Neural progenitor cell (in vitro differentiated cells): ENCODE results near the gene URGCP.

Source experiments
- EZH2 ChIP-seq: fragments of 200-600 bp; sonication (generic); IDR thresholded peaks from 2 replicates; pipeline ENCODE4 v1.6.1; 2017; ENCODE audit warnings: antibody characterized with exemption, mild to moderate bottlenecking, moderate library complexity
- TF ChIP-seq, protein P1 (sequence below): fragments of 200-600 bp; sonication (generic); IDR thresholded peaks from 2 replicates; pipeline ENCODE4 v1.5.1; 2017; ENCODE audit warnings: antibody characterized with exemption, mild to moderate bottlenecking

DNA sequence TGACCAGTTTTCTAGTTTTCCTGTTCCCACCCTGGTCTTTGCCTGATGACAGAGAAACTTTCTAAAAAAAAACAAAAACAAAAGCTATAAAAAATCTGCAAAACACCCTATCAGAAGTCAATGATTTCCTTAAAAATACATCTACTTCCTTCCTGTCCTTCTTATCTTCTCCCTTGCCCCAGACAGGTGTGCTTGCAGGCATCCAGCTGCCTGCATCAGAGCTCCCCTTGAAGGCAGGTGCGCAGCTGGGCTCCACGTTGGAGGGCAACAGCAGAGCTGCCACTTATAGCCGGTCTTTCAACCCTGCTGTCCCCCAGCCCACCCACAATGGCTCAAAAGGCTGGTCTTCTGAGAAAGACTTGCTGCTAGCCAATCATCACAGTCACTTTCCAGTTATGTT, 49.6 kb upstream of the URGCP start:
- TF ChIP-seq, protein P1, sequence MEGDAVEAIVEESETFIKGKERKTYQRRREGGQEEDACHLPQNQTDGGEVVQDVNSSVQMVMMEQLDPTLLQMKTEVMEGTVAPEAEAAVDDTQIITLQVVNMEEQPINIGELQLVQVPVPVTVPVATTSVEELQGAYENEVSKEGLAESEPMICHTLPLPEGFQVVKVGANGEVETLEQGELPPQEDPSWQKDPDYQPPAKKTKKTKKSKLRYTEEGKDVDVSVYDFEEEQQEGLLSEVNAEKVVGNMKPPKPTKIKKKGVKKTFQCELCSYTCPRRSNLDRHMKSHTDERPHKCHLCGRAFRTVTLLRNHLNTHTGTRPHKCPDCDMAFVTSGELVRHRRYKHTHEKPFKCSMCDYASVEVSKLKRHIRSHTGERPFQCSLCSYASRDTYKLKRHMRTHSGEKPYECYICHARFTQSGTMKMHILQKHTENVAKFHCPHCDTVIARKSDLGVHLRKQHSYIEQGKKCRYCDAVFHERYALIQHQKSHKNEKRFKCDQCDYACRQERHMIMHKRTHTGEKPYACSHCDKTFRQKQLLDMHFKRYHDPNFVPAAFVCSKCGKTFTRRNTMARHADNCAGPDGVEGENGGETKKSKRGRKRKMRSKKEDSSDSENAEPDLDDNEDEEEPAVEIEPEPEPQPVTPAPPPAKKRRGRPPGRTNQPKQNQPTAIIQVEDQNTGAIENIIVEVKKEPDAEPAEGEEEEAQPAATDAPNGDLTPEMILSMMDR: no peak
- no peak for TF ChIP-seq EZH2
